Raji (cell line): ENCODE results near the gene NUAK2.

ENCODE experiments used
- POLR2A ChIP-seq: IDR thresholded peaks from 2 replicates; pipeline ENCODE4 v1.6.1; 2011; ENCODE audit warnings: low read depth, low read length, control low read depth; ENCODE audit not compliant: insufficient read depth

NUAK2 gene

DNA sequence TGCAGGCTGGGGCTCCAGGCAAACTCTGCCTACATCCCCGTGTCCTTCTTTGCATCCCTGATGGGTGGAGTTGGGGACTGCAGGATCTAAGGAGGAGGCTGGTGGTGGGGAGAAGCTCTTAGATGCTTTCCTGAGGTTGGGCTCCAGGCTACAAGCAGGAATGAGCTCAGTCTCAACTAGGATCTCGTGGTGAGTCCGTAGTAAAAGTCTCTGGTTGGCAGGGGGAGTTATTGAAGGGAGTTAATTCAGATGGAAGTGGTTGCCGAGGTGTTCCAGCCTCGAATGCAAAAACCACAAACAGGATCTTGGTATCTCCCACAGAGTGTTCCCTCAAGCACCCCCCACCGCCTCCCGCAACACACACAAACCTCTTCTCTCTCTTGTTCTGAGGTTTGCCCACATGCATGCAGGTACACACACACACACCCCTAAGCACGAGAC is 58.8 kb downstream of the NUAK2 start:
- no peak for TF ChIP-seq POLR2A

- TF ChIP-seq POLR2A = no peak
These were observed 59.4 kb downstream of the NUAK2 start for GRCh38 chr1:205261946-205262691.

DNA sequence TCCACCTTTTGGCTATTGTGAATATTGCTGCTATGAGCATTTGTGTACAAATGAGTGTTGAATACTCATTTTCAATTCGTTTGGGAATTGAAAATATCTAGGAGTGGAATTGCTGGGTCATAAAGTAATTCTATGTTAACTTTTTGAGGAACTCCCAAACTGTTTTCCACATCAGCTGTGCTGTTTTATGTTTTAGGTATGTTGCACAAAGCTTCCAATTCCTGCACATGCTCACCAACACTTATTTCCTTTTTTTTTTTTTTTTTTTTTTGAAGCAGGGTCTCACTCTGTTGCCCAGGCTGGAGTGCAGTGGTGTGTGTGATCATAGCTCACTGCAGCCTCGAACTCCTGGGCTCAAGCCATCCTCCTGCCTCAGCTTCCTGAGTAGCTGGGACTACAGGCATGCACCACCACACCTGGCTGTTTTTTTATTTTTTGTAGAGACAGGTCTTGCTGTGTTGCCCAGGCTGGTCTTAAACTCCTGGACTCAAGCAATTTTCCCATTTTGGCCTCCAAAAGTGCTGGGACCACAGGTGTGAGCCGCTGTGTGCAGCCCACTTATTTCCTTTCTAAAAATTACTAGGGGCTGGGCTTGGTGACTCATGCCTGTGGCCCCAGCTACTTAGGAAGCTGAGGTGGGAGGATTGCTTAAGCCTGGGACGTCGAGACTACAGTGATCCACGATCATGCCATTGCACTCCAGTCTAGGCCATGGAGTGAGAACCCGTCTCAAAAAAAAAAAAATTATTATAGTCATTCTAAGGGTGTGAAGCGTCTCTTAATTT is 60.4 kb downstream of the NUAK2 start:
- no peak for TF ChIP-seq POLR2A

- no peak for TF ChIP-seq POLR2A
These were observed 61.5 kb downstream of the NUAK2 start for GRCh38 chr1:205259998-205260397.

- no peak for TF ChIP-seq POLR2A
These were observed 62.2 kb downstream of the NUAK2 start for GRCh38 chr1:205259324-205259832.

DNA sequence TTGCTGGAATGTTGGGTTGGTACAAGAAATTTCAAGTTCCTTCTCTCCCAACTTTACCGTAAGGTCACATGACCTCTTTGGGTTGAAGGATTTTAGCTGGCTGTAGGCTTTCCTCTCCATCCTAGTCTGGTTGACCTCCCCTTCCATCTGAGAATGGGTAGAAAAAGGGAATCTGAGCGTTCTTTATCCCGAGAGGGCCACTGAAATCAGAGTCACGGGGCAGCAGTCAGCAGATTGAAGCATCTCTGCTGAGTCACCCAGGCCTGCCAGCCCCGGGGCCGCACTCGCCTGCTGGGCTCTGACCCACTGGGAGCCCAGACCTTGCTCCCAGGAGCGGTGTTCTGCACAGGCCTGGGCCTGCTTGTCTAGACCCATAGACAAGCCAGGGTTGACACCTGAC is 62.8 kb downstream of the NUAK2 start:
- no peak for TF ChIP-seq POLR2A

- no peak for TF ChIP-seq POLR2A
These were observed 63.3 kb downstream of the NUAK2 start for GRCh38 chr1:205258261-205258691.

DNA sequence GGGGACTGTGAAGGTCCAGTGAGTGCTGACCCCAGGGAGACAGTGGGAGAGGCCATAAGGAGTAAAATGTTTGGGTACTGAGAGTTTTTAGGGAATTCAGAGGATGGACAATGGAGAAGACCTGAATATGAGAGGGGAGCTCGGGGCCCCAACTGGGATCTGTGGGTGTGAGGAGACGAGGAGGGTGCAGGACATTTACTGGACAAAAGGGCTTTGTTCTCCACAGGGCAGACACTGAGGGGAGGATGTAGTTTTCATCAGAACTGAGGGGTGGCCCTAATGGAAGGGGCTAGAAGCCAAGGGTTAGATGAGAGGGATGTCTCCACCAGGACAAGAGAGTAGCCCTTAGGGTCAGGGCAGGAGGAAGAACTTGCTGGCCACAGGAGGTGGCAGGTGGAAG is 63.8 kb downstream of the NUAK2 start:
- TF ChIP-seq POLR2A = no peak

GRCh38 chr1:205256951-205257625 is 64.5 kb downstream of the NUAK2 start:
- TF ChIP-seq POLR2A = no peak

- TF ChIP-seq POLR2A = no peak
These were observed 65.4 kb downstream of the NUAK2 start for GRCh38 chr1:205255941-205256780.
